NT2/D1 (cell line): ENCODE measurements around the gene RBP5.

Experiments
- SUZ12 ChIP-seq: IDR thresholded peaks from 2 replicates; pipeline ENCODE4 v1.6.1; 2011; ENCODE audit not compliant: insufficient read length, insufficient read depth; ENCODE audit errors: extremely low read depth
- YY1 ChIP-seq: IDR thresholded peaks from 2 replicates; pipeline ENCODE4 v1.6.1; 2011; ENCODE audit not compliant: insufficient read length, insufficient read depth
- ZNF274 ChIP-seq: IDR thresholded peaks from 2 replicates; pipeline ENCODE4 v1.6.1; 2011; ENCODE audit warnings: mild to moderate bottlenecking, low read depth, low read length

DNA sequence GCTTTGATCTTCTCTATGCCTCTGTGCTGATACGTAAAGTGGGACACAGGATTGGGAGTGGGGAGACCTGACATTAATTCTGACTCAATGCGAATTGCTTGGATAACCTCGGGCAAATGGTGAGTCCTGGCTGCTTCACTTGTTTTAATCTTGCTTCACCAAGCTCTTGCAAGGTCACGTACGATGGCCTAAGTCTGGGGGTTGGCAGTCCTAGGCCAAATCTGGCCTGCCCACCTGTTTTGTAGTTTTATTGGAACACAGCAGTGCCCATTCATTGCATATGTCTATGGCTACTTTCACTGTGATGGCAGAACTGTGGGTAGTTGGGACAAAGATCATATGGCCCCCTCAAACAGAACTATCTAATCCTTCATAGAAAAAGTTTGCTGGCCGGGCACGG, 14.9 kb upstream of the RBP5 start:
- TF ChIP-seq ZNF274 (no peak), YY1 (no peak), SUZ12 (no peak)
